HUES48 (cell line): ENCODE data around the gene SKP1.

Source experiments
- H3K27ac ChIP-seq: one replicate; pipeline ENCODE4 v1.7.0; 2013; ENCODE audit warnings: low read depth, low read length, inconsistent platforms
- H3K27me3 ChIP-seq: 2 replicates; pipeline ENCODE4 v1.6.1; 2013; ENCODE audit warnings: mild to moderate bottlenecking, low read length; ENCODE audit not compliant: control insufficient read depth, insufficient read depth
- H3K36me3 ChIP-seq: 2 replicates; pipeline ENCODE4 v1.6.1; 2013; ENCODE audit warnings: low read length; ENCODE audit not compliant: control insufficient read depth, insufficient read depth
- H3K4me1 ChIP-seq: 2 replicates; pipeline ENCODE4 v1.6.1; 2013; ENCODE audit warnings: mild to moderate bottlenecking, low read length; ENCODE audit not compliant: control insufficient read depth, insufficient read depth
- H3K4me3 ChIP-seq: 2 replicates; pipeline ENCODE4 v1.5.1; 2013; ENCODE audit warnings: mild to moderate bottlenecking, low read depth, low read length
- H3K9ac ChIP-seq: 2 replicates; pipeline ENCODE4 v1.6.1; 2013; ENCODE audit warnings: mild to moderate bottlenecking, low read depth, low read length, moderate library complexity
- H3K9me3 ChIP-seq: 2 replicates; pipeline ENCODE4 v1.6.1; 2013; ENCODE audit warnings: low read length; ENCODE audit not compliant: control insufficient read depth, insufficient read depth

SKP1 gene

DNA sequence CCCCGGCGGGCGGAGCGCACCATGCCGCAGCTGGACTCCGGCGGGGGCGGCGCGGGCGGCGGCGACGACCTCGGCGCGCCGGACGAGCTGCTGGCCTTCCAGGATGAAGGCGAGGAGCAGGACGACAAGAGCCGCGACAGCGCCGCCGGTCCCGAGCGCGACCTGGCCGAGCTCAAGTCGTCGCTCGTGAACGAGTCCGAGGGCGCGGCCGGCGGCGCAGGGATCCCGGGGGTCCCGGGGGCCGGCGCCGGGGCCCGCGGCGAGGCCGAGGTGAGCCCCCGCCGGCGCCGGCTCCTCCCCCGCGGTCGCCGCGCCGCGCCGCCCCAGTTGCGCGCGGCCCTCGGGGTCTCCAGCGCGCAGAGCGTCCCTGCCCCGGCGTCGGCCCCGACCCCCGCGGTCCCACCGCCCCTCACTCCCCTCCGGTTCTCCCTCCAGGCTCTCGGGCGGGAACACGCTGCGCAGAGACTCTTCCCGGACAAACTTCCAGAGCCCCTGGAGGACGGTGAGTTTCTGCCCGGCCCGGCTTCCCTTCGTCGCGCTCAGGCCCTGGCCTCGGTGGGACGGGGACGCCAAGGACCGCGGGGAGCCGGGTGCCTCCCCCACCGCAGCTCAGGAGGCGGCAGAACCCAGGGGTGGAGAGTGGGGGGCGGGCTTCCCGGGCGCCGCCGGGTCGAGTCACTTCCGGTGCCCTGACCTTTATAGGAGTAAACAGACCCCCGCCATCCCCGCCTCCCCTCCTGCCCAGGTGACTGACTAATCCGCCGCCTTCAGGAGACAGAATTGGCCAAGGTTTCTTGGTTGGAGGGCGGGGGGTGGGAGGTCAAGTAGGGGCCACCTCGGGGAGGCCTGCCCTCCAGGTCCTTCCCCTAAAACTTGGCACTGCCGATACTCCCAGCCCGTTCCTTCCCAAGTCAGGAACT is 61.6 kb downstream of the SKP1 start:
- peak overlapping the region; percentile 85 for H3K27ac ChIP-seq
- peak overlapping the region; percentile 32; the same call in 1 of the 2 replicates for H3K9ac ChIP-seq
- H3K4me3 ChIP-seq, result peak overlapping the region; percentile 68
- H3K4me1 ChIP-seq, result peaks cover 18% of the 10 kb centered on the region
- peaks cover 29% of the 10 kb centered on the region for H3K27me3 ChIP-seq
- peaks cover 9% of the 10 kb centered on the region for H3K36me3 ChIP-seq
- H3K9me3 ChIP-seq, result no peaks in the 10 kb centered on the region

DNA sequence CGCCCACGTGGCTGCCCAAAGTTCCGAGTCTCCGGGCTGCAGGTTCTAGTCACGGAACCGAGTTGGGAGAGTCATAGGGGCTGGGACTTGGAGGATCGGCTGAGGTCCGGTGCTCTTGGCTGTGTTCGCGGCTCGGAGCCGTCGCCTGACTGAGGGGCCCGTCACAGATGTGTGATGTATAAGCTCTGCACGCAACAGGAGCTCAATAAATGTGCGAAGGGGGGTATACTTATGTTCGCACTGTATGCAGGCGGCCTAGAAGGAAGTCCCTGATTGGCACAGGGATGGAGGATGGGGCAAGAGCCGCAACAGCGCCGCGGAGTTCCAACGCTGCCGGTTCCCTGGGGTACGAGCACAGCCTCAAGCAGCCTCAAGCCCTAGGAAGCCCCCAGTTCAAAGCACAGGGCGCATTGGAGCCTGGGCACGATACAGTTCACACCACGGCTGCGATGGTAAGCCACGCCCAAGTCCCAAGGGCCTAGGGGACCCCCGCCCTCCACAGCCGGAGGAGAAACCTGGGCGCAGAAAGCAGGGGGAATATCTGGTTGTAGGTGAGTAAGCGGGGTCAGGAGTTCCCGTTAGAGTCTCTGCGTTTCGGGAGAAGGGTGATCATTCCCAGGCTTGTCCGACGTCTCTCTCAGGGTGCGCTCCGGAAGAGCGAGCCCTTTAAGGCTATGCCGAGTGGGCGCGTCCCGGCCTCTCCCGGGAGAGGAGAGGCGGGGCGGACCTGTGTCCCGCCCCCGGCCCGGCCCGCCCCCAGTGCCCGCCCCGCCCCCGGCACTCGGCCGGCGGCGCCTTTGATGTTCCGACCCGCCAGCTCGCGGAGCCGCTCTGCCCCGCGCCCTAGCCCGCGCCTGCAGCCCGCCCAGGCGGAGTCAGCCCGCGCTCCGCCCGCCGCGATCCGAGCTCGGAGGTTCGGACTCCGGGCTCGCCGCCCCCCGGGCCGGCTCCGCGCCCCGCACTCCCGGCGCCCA is 62.6 kb downstream of the SKP1 start, which contains the start of gene TCF7:
Gene TCF7 (plus strand): TSS at position 780 of the 974 bp plus-strand sequence. CDS start 226 bp downstream, outside the sequence.
- Histone ChIP-seq H3K9ac (peak within 1 kb of the TSS; percentile 32; the same call in 1 of the 2 replicates), H3K27ac (peak within 1 kb of the TSS; percentile 85), H3K9me3 (no peaks in the 10 kb centered on the region), H3K4me1 (peaks cover 18% of the 10 kb centered on the region), H3K36me3 (peaks cover 6% of the 10 kb centered on the region; the same call in 1 of the 2 replicates), H3K27me3 (peaks cover 29% of the 10 kb centered on the region), H3K4me3 (peak within 1 kb of the TSS; percentile 68)

DNA sequence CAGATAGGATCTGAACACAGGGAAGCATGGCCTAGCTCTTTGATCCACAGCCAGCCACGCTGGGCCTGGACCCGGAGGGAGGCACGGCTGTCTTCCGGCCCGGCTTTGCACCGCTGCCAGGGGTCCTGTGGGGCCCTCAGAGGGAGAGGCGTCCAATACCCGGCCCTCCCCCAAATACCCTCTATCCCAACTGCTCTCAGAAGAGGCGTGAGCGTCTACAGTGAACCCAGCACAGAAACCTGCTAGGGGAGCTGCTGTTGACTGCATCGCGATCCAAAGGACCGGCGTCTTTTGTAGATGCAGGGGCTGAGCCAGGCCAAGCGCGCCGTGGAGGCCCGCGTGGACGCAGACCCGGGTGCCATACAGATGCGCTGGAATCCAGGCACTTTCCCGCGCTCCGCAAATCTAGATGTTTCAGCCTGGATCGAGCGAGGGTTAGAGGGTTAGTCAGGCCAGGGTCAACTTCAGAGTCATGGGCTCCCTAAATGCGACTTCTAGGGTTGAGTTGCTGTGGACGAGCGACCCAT is 63.3 kb downstream of the SKP1 start:
- H3K9ac ChIP-seq, result no peak overlapping the region
- H3K9me3 ChIP-seq, result no peaks in the 10 kb centered on the region
- H3K4me3 ChIP-seq, result peak overlapping the region; percentile 63
- H3K4me1 ChIP-seq, result peaks cover 18% of the 10 kb centered on the region
- H3K27ac ChIP-seq, result no peak overlapping the region
- H3K27me3 ChIP-seq, result peaks cover 29% of the 10 kb centered on the region
- peaks cover 3% of the 10 kb centered on the region; the same call in 1 of the 2 replicates for H3K36me3 ChIP-seq

DNA sequence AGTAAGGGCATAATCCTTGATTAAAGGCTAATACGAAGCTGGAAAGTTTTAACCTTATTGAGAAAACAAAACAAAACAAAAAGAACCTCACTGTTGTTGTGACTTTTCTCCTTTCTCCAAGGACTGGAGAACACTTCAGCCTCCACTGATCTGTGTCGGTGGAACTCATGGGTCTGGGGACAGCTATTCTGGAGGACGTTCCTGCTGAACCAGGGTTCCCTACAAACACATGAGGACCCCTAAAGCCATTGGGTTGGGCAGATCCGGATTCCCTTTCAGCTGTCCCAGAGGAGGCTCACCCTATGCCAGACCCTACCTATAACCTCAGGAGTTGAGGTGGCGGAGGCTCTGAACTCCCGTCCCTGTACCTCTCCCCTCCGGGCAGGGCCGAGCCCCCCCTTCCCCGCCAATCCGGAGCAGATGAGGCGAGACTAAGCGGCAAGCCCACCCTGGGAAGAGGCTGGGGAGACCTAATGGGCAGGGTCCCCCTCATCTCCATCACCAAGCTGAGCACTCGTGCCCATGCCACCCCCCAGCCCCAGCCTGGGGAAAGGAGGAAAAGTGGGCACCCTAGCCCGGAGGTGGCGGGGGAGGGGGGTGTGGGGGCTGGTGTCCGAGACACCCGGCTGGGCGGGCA is 63.9 kb downstream of the SKP1 start:
- no peaks in the 10 kb centered on the region for H3K9me3 ChIP-seq
- no peak overlapping the region for H3K4me3 ChIP-seq
- H3K9ac ChIP-seq, result no peak overlapping the region
- H3K36me3 ChIP-seq, result peaks cover under 1% of the 10 kb centered on the region; the same call in 1 of the 2 replicates
- peaks cover 18% of the 10 kb centered on the region for H3K4me1 ChIP-seq
- H3K27ac ChIP-seq, result no peak overlapping the region
- peaks cover 29% of the 10 kb centered on the region for H3K27me3 ChIP-seq

DNA sequence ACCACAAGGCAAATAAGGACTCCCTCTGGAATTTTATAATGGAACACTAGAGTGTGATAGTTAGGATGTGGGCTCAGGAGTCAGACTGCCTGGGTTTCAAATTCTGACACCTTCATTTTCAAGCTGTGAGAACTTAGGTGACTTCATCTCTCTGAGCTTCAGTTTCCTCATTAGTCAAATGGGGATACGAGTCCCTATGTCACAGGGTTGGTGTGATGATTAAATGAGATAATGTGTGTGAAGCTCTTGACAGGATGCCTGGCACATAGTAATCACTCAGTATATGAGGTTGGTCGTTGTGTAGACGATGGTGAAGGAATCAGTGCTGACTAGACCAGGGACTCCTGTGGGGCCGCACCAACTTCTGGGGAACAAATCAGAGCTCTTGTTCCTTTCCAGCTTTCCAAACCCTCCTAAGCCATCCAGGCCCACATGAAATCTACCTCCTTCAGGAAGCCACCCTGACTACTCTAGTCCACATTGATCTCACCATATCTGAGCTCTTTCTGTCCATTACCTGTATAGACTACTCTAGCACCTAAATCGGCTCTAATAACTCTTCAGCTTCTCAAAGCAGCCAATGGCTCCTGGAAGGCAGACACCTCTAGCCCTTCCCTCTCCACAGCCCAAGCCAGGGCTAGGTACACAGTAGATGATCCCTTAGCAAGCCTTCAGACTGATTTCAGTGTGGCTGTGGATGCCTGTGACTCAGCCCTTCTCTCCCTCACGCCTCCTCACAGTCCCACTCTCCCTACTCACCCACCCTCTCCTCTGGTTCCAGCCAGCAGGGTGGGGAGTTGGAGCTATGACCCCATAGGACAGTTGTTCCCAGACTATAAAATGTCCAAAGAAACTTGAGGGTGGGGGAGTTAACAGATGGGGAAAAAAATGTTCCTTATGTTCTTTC is 64.8 kb downstream of the SKP1 start:
- H3K27me3 ChIP-seq, result peaks cover 29% of the 10 kb centered on the region
- peaks cover 18% of the 10 kb centered on the region for H3K4me1 ChIP-seq
- H3K36me3 ChIP-seq, result no peaks in the 10 kb centered on the region; the same call in 1 of the 2 replicates
- H3K9ac ChIP-seq, result no peak overlapping the region
- H3K9me3 ChIP-seq, result no peaks in the 10 kb centered on the region
- no peak overlapping the region for H3K27ac ChIP-seq
- no peak overlapping the region for H3K4me3 ChIP-seq

DNA sequence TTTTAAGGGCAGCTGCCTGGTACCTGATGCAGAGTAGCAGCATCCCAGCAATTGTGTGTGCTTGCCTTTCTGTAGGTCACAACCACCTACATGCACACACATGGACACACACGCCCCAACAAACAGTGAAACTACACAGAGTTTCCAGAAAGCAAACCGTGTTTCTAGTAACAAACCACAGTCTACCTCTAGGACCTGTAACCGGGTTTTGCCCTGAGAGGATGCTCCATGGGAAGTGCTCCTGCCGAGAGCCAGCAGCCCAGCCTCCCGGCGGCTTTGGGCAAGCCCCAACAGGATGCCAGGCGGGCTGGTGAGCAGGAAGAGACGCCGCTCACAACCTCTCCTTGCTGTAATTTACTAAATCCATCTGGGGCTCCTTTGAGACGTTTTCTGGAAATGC is 66.4 kb downstream of the SKP1 start:
- Histone ChIP-seq H3K4me3 (no peak overlapping the region), H3K4me1 (peaks cover 12% of the 10 kb centered on the region), H3K27ac (no peak overlapping the region), H3K9ac (no peak overlapping the region), H3K9me3 (no peaks in the 10 kb centered on the region), H3K27me3 (peaks cover 29% of the 10 kb centered on the region), H3K36me3 (no peaks in the 10 kb centered on the region)

DNA sequence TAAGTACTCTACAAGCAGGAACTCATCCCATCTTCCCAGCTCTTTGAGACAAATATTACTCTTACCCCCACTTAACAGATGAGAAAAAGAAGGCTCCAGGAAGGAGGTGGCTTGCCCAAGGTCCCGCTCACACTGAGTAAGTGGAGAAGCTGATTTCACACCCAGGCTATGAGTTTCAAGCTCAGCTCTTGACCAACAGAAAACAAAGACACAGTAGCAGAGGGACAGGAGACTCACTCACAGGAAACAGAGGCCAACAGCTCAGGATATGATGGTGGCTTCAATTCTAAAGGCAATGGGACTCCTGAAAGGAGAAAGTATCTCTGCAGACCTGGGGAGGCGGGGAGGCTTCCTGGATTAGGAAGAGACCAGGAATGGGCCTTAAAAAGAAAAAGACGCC is 69.0 kb downstream of the SKP1 start:
- Histone ChIP-seq H3K27ac (no peak overlapping the region), H3K4me1 (peaks cover 11% of the 10 kb centered on the region), H3K4me3 (no peak overlapping the region), H3K36me3 (no peaks in the 10 kb centered on the region), H3K9ac (no peak overlapping the region), H3K9me3 (no peaks in the 10 kb centered on the region), H3K27me3 (peaks cover 18% of the 10 kb centered on the region)

DNA sequence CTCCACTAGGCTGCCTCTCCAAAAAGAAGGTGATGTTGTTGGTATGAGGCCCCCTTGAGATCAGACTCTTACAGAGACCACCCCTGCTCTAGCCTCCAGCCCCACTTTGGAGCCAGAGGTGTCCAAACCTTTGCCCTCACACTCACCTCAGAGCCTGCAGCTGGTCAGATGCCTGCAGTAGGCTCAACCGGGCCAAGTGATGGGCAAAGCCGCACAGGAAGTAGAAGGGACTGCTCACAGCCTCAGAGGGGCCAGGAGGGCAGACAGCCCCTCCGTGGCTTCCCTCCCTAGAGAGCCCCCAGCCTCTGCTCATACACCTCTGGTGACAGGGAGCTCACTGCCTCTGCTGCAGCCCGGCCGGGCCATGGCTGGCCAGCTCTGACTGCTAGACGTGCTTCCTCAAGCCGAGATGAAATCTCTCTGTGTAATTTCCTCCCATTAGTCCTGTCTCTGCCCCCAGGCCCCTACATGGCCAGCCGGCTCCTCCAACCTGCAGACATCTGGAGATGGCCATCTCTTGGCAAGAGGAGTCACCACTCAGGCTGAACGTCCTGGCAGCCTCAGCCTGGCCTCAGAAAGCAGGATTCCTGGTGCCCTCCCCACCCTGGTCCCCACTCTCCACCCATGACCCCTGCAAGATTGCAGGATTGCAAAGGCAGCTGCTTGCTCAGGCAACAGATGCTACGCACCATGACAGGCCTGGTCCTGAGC is 69.6 kb downstream of the SKP1 start:
- H3K27ac ChIP-seq, result no peak overlapping the region
- H3K4me1 ChIP-seq, result peaks cover 11% of the 10 kb centered on the region

DNA sequence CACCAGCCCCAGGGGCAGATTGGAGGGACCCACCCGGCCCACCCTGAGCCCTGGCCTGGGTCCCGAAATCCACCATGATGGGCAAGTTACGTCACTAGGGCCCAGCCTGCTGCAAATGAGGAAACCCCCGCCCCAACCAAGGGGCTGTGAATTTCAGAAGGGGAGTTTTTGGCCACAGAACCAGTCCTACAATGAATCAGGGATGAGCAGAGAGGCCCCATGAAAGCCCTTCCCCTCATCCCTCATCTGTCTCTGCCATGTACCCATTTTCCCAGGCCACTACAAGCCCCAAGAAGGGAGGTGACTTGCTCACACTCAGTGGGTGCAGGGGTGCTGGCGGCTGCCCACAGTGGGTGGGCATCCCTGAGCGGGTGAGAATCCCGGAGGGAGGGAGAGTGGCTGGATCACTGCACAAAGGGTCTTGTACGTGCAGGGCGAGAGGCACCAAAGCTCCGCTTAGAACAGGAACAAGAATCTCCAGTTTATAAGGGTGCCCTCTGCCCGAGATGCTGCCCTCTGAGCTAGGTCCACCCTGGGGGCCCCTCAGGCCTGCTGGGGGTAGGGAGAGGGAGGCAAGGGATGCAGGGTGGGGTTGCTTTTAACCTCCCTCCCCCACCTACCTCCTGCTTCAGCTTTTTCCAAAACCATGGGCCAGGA is 72.6 kb downstream of the SKP1 start:
- H3K9me3 ChIP-seq, result no peaks in the 10 kb centered on the region
- no peak overlapping the region for H3K9ac ChIP-seq
- H3K4me1 ChIP-seq, result peaks cover 29% of the 10 kb centered on the region
- no peak overlapping the region for H3K27ac ChIP-seq
- H3K36me3 ChIP-seq, result no peaks in the 10 kb centered on the region
- peaks cover 3% of the 10 kb centered on the region; the same call in 1 of the 2 replicates for H3K27me3 ChIP-seq
- H3K4me3 ChIP-seq, result no peak overlapping the region

More for the DNA sequence above, 69.6 kb downstream of the SKP1 start:
- H3K9ac ChIP-seq, result no peak overlapping the region
- no peaks in the 10 kb centered on the region for H3K36me3 ChIP-seq
- H3K9me3 ChIP-seq, result no peaks in the 10 kb centered on the region
- H3K4me3 ChIP-seq, result no peak overlapping the region
- H3K27me3 ChIP-seq, result peaks cover 12% of the 10 kb centered on the region
